A549 (cell line): ENCODE measurements around the gene SEPSECS.

ENCODE experiments used
- EP300 ChIP-seq, 2 experiments: fragments of >200 bp; sonication (Bioruptor Twin); formaldehyde crosslinking; IDR thresholded peaks; 2 replicates in 1 of 2; 3 replicates in 1 of 2; pipeline ENCODE4 v1.6.1; 2016 to 2017
- TF ChIP-seq, protein P1 (sequence below): fragments of >200 bp; sonication (Bioruptor Twin); formaldehyde crosslinking; IDR thresholded peaks from 3 replicates; pipeline ENCODE4 v1.5.1; 2016

DNA sequence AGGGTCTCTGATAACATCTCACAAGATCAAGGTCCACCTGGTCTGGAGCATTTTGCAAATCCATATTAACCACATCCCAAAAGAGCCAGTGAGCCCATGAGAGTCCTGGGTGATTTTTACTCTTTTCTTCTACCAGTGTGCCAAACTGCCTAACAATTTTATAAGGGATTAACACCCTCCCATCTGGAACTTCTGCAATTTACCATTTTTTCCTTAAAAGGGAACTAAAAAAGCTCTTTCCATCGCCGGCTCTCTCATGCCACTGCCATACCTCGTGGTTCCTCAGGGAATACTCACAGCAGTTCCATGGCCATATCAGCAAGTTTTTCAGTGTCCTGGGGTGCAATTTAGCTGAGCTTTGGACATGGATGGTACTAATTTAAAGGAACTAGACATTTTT is 55.7 kb downstream of the SEPSECS start:
- no peak for TF ChIP-seq EP300 (IDR thresholded peaks at IDR 0.05)
- TF ChIP-seq, protein P1, sequence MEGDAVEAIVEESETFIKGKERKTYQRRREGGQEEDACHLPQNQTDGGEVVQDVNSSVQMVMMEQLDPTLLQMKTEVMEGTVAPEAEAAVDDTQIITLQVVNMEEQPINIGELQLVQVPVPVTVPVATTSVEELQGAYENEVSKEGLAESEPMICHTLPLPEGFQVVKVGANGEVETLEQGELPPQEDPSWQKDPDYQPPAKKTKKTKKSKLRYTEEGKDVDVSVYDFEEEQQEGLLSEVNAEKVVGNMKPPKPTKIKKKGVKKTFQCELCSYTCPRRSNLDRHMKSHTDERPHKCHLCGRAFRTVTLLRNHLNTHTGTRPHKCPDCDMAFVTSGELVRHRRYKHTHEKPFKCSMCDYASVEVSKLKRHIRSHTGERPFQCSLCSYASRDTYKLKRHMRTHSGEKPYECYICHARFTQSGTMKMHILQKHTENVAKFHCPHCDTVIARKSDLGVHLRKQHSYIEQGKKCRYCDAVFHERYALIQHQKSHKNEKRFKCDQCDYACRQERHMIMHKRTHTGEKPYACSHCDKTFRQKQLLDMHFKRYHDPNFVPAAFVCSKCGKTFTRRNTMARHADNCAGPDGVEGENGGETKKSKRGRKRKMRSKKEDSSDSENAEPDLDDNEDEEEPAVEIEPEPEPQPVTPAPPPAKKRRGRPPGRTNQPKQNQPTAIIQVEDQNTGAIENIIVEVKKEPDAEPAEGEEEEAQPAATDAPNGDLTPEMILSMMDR, result no peak
